ENCODE results near the gene UBE2R2.
"Not testable (repeated sequence)": the region's sequence is repeated elsewhere in the genome, so short reads cannot be mapped to it uniquely, and the experiment has no call there.

UBE2R2 gene

DNA sequence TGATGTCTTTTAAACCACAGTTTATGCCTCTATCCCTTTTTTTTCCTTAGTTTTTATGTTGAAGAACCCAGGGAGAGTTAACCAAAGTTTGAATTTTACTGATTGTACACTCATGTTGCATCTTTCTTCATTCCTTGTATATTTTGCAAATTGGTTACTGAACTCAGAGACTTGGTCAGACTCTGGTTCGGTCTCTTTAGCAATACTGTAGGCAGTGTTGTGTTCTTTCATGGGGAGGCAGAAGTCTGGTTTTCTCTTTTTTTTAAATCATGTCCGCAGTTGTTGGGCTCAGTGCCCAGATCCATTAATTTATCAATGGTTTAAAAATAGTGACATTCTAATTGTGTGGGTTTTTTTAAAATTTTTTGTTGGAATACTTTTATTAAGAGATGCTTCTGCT is 23.4 kb downstream of the UBE2R2 start:
- DNase-seq (ENCODE audit: low read depth in 3 of 3): no peak

DNA sequence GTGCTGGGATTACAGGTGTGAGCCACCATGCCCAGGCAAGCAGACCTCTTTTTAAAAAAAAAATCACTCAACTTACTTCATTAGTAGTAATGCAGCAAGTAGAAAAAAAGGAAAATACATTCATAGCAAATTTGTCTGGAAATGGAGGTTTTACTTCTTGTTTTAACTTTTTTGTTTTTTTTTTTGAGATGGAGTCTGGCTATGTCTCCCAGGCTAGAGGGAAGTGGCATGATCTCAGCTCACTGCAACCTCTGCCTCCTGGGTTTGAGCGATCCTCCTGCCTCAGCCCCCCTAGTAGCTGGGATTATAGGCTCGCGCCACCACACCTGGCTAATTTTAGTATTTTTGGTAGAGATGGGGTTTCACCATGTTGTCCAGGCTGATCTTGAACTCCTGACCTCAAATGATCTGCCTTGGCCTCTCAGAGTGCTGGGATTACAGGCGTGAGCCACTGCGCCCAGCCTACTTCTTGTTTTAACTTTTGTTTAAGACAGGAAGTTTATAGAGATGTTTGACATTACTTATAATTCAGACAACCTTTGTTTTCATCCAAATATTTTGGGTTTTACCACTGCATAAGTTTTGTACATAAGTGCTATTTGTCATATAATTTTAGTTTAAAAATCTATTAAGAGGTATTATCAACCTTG is 26.5 kb downstream of the UBE2R2 start:
- DNase-seq (ENCODE audit: low read depth in 3 of 3): no peak

GRCh38 chr9:33846231-33846630 is 29.3 kb downstream of the UBE2R2 start:
- no peak for DNase-seq (ENCODE audit: low read depth in 3 of 3)

GRCh38 chr9:33847894-33848205 is 30.9 kb downstream of the UBE2R2 start:
- not testable (repeated sequence) for DNase-seq (ENCODE audit: low read depth in 3 of 3)

- DNase-seq (ENCODE audit: low read depth in 3 of 3): no peak
Measured at GRCh38 chr9:33850267-33850629, 33.3 kb downstream of the UBE2R2 start.

- DNase-seq (ENCODE audit: low read depth in 3 of 3): no peak
Measured at GRCh38 chr9:33850677-33851076, 33.7 kb downstream of the UBE2R2 start.

GRCh38 chr9:33851301-33851700 is 34.3 kb downstream of the UBE2R2 start:
- DNase-seq (ENCODE audit: low read depth in 3 of 3): no peak

DNA sequence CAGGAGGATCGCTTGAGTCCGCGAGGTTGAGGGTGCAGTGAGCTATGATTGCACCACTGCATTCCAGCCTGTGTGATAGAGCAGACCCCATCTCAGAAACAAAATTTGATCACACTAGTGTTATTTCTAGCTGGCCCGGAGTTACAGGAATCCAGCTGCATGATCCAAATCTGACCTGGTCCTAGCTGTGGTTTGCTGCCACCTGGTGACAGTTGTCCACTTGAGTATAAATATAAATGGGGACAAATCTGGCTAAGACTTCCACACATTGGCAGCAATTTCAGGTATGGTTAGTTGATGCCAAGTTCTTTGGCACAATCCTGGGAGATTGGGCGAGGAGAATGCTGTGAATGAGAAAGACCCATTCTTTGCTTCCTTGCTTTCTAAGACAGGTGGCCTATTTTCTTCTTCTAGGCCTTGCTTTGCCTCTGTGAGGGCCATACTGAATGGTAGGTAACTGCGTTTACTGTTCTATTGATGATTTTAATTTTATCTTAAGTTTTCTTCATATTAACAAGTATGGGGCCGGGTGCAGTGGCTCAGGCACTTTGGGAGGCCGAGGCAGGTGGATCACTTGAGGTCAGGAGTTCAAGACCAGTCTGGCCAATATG is 35.4 kb downstream of the UBE2R2 start:
- DNase-seq (ENCODE audit: low read depth in 3 of 3): peak in 1 of 3 donors; percentile 18

DNA sequence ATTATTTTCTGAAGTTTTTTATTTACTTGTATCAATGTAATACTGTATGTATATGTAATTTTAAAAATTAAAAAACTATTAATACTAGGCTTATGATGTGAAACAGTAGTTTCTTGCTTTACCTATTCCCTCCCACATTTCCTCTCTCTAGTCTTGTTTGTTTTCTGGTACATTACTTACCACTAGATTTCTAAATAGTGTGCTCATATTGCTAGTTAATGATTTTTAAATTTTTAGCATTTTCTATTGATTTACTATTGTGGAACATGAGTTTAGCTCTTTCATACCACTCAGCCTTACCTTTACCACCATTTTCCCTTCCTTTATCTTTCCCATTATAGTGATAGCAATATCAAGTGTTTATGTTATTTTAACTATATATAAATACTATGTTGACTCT is 39.3 kb downstream of the UBE2R2 start:
- no peak for DNase-seq (ENCODE audit: low read depth in 3 of 3)

- no peak for DNase-seq (ENCODE audit: low read depth in 3 of 3)
Measured at GRCh38 chr9:33858423-33858822, 41.5 kb downstream of the UBE2R2 start.

GRCh38 chr9:33860200-33860871 is 43.4 kb downstream of the UBE2R2 start:
- no peak for DNase-seq (ENCODE audit: low read depth in 3 of 3)

GRCh38 chr9:33861917-33862453 is 45.0 kb downstream of the UBE2R2 start:
- DNase-seq (ENCODE audit: low read depth in 3 of 3): no peak

GRCh38 chr9:33863027-33863426 is 46.1 kb downstream of the UBE2R2 start:
- not testable (repeated sequence) for DNase-seq (ENCODE audit: low read depth in 3 of 3)

DNA sequence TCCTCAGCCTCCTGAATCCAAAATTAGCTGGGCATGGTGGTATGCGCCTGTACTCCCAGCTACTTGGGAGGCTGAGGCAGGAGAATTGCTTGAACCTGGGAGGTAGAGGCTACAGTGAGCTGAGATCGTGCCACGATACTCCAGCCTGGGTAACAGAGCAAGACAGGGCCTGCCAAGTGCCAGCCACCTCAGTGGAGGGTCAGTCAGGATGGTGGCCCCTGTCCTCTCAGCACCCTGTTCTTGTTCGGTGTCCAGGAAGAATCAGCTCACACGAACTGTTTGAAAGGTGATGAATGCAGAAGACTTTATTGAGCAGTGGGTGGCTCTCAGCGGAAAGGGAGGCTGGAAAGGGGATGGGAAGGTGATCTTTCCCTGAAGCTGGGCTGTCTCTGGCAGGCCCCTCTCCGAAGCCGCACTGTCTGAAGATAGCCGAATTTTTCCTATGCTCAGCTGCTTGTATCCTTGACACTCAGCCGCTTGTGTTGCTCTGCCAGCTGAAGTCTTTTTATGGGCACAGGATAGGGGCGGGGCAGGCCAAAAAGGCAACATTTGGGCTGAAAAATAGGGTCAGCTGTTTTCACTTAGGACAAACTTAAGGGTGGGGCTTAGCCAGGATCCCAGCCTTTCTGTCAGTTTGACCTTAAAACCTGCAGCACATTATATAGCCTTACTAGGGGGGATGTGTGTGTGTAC is 50.9 kb downstream of the UBE2R2 start:
- DNase-seq (ENCODE audit: low read depth in 3 of 3): no peak

GRCh38 chr9:33868440-33868973 is 51.5 kb downstream of the UBE2R2 start:
- DNase-seq (ENCODE audit: low read depth in 3 of 3): no peak

GRCh38 chr9:33869243-33869642 is 52.3 kb downstream of the UBE2R2 start:
- not testable (repeated sequence) for DNase-seq (ENCODE audit: low read depth in 3 of 3)

DNA sequence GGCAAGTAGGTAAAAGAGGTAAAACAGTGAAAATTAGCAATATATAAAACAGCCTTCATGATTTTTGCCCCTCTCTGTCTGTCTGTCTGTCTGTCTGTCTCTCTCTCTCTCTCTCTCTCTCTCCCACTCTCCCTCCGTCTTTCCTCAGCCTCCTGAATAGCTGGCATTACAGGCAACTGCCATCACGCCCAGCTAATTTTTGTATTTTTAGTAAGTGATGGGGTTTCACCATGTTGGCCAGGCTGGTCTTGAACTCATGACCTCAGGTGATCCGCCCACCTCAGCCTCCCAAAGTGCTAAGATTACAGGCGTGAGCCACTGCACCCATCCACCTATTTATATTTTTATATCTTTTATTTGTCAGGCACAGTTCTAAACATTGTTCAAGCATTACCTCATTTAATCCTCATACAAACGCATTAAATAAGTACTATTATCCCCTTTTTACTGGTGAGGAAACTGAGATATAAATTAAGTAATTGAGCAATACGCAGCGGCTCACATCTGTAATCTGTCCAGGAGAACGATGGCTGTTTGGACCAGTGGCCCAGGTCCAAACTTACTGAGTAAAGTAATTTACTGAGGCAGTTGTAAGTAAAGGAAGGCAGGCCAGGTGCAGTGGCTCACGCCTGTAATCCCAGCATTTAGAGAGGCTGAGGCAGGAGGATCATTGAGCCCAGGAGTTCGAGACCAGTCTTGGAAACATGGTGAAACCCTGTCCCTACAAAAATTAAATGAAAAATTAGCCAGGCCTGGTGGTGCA is 60.9 kb downstream of the UBE2R2 start:
- no peak for DNase-seq (ENCODE audit: low read depth in 3 of 3)

- no peak for DNase-seq (ENCODE audit: low read depth in 3 of 3)
Measured at GRCh38 chr9:33878691-33879366, 61.9 kb downstream of the UBE2R2 start.

DNA sequence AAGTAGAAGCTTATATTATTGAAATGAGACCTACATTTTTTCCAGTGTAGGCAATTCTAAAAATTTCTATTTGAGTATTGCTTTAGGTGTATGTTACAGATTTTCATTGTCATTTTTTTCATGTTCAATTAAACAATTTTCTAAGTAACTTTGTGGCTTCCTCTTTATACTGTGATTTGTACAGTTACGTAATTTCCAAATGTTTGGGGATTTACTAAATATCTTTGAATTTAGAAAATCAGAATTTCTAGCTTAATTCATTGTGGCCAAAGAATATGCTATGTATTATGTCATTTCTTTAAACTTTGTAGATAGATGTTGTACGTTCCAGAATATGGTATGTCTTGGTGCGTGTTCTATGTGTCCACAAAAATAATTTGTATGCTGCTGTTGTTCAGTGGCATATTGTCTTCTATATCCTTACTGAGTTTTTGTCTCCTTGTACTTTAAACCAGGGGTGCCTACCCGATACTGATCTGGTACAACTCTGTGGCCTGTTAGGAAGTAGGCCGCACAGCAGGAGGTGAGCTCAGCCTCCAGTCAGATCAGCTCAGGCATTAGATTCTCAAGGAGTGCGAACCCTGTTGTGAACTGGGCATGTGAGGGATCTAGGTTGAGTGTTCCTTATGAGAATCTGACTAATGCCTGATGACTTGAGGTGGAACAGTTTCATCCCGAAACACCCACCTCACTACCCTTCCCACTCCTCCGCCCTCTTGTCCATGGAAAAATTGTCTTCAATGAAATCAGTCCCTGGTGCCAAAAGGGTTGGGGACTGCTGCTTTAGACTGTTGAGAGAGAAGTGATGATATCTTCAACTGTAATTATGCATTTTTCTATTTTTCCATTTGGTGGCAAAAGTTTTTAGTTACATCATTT is 63.5 kb downstream of the UBE2R2 start:
- no peak for DNase-seq (ENCODE audit: low read depth in 3 of 3)

GRCh38 chr9:33881635-33882034 is 64.7 kb downstream of the UBE2R2 start:
- no peak for DNase-seq (ENCODE audit: low read depth in 3 of 3)
